ENCODE data around the gene GATA6. TPM values are rescaled to one million over a fixed set of nuclear protein-coding genes. Genes with fewer than 3 reads are reported as not detected.

The GATA6 gene
- total RNA-seq, 1 experiment from 2014 or later, result 3.3 TPM

DNA sequence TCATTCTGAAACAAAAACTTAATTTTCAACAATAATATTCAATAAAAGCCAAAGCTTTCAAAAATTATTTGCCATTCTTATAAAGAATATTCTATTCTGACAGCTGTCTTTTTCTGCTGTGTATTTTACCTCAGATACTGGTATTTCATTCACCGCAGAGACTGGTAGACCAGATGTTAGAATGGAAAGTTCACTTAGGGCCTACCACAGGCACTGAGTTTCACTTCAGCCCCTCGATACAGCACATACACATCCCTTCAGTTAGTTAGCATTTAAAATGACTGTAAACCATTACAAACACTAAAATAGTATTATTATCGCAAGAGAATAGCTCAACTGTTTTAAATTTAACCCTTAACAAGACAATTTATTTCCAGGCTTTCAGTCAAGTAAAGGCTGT is 24.2 kb upstream of the GATA6 start:
- Histone ChIP-seq H3K27ac (ENCODE audit: low read depth, low read length) (no peak overlapping the region), H3K9ac (ENCODE audit: low read length) (no peak overlapping the region), H3K9me2 (ENCODE audit: insufficient read depth) (no peaks in the 10 kb centered on the region), H3K4me1 (ENCODE audit: control insufficient read depth in 1 of 2, insufficient read depth in 2 of 2, low read length in 2 of 2) (no peaks in the 10 kb centered on the region), H4K20me1 (ENCODE audit: insufficient read depth) (no peaks in the 10 kb centered on the region), H3K79me2 (ENCODE audit: insufficient read depth, low read length) (no peaks in the 10 kb centered on the region), H3K4me3 (replicated peaks in 1 of 2; ENCODE audit: low read depth in 1 of 2, low read length in 2 of 2) (no peak overlapping the region), H3K36me3 (ENCODE audit: control insufficient read depth in 1 of 2, insufficient read depth in 2 of 2, low read length in 2 of 2) (no peaks in the 10 kb centered on the region), H3K27me3 (ENCODE audit: insufficient read depth, low read length) (no peaks in the 10 kb centered on the region), H3K9me3 (ENCODE audit: control insufficient read depth in 1 of 2, insufficient read depth in 1 of 2, low read depth in 1 of 2, low read length in 2 of 2) (no peaks in the 10 kb centered on the region), H3K4me2 (ENCODE audit: low read length) (no peak overlapping the region), H2AFZ (ENCODE audit: low read depth, low read length, poor library complexity, severe bottlenecking) (no peak overlapping the region)
- ChIA-PET POLR2A (no interaction called here), RAD21 (ENCODE audit: low non-redundant PET in 1 of 2, low total read pairs in 2 of 2, uncharacterized antibody in 2 of 2, unreplicated experiment in 2 of 2) (no interaction called here), CTCF (interaction anchor here (1.7 kb wide), 1 partner anchor 148 kb away, joined by 3 read pairs; no protein-coding TSS in a partner anchor)
- no peak for DNase-seq (ENCODE audit: low read depth, low spot score)
- no peak for ATAC-seq
- TF ChIP-seq CEBPB (IDR thresholded peaks at IDR 0.05; ENCODE audit: low read depth) (no peak), EGR1 (IDR thresholded peaks at IDR 0.05; ENCODE audit: low read depth) (no peak), POLR2AphosphoS5 (IDR thresholded peaks at IDR 0.05; ENCODE audit: low read depth, low read length) (no peak), SIN3A (IDR thresholded peaks at IDR 0.05; ENCODE audit: low read depth) (no peak), RAD21 (IDR thresholded peaks at IDR 0.05; ENCODE audit: low read depth) (no peak), POLR2A (IDR thresholded peaks at IDR 0.05; ENCODE audit: borderline replicate concordance, extremely low read depth, insufficient read depth, insufficient read length) (no peak), ELF1 (IDR thresholded peaks at IDR 0.05; ENCODE audit: borderline replicate concordance, low read depth) (no peak), TCF7L2 (IDR thresholded peaks at IDR 0.05; ENCODE audit: borderline replicate concordance, extremely low read depth, insufficient read depth, insufficient read length) (no peak), CBX3 (IDR thresholded peaks at IDR 0.05; ENCODE audit: low read depth) (no peak), SRF (IDR thresholded peaks at IDR 0.05; ENCODE audit: low read depth) (no peak), ZNF274 (IDR thresholded peaks at IDR 0.05; ENCODE audit: low read depth, low read length) (no peak), FOSL1 (IDR thresholded peaks at IDR 0.05; ENCODE audit: low read depth) (no peak), EZH2 (IDR thresholded peaks at IDR 0.05) (no peak), ZFX (IDR thresholded peaks at IDR 0.05) (no peak), YY1 (IDR thresholded peaks at IDR 0.05; ENCODE audit: extremely low read depth, insufficient replicate concordance, low read depth, low read length) (no peak), EZH2phosphoT487 (IDR thresholded peaks at IDR 0.05; ENCODE audit: borderline replicate concordance) (no peak)
- TF ChIP-seq, protein P1, sequence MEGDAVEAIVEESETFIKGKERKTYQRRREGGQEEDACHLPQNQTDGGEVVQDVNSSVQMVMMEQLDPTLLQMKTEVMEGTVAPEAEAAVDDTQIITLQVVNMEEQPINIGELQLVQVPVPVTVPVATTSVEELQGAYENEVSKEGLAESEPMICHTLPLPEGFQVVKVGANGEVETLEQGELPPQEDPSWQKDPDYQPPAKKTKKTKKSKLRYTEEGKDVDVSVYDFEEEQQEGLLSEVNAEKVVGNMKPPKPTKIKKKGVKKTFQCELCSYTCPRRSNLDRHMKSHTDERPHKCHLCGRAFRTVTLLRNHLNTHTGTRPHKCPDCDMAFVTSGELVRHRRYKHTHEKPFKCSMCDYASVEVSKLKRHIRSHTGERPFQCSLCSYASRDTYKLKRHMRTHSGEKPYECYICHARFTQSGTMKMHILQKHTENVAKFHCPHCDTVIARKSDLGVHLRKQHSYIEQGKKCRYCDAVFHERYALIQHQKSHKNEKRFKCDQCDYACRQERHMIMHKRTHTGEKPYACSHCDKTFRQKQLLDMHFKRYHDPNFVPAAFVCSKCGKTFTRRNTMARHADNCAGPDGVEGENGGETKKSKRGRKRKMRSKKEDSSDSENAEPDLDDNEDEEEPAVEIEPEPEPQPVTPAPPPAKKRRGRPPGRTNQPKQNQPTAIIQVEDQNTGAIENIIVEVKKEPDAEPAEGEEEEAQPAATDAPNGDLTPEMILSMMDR (IDR thresholded peaks at IDR 0.05 in 2 of 3, conservative IDR thresholded peaks at IDR 0.05 in 1 of 3; ENCODE audit: borderline replicate concordance in 1 of 3, insufficient read depth in 1 of 3, low read depth in 2 of 3, low read length in 2 of 3), result no peak
- TF ChIP-seq, protein P2, sequence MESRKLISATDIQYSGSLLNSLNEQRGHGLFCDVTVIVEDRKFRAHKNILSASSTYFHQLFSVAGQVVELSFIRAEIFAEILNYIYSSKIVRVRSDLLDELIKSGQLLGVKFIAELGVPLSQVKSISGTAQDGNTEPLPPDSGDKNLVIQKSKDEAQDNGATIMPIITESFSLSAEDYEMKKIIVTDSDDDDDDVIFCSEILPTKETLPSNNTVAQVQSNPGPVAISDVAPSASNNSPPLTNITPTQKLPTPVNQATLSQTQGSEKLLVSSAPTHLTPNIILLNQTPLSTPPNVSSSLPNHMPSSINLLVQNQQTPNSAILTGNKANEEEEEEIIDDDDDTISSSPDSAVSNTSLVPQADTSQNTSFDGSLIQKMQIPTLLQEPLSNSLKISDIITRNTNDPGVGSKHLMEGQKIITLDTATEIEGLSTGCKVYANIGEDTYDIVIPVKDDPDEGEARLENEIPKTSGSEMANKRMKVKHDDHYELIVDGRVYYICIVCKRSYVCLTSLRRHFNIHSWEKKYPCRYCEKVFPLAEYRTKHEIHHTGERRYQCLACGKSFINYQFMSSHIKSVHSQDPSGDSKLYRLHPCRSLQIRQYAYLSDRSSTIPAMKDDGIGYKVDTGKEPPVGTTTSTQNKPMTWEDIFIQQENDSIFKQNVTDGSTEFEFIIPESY (IDR thresholded peaks at IDR 0.05; ENCODE audit: extremely low read depth, insufficient replicate concordance, low read length), result no peak
- no TSS peak for BruUV-seq (replicated peaks)
- intact Hi-C loops (cut with micrococcal nuclease), result no loop called here

Data from HCT116 (cell line).